Activated CD4-positive, alpha-beta T cell treated with anti-CD3 and anti-CD28 coated beads, Interleukin-2, amount 10 ng/mL, durations not matched to agents 24 days and 14 days (primary cell): ENCODE measurements around the gene EMX1. TPM values are rescaled to one million over a fixed set of nuclear protein-coding genes. Genes with fewer than 3 reads are reported as not detected.

Experiments used
- DNase-seq: peaks from one replicate; pipeline ENCODE4 v3.0.0; 2022
- H3K27ac Mint-ChIP-seq: one replicate; pipeline ENCODE4 v1.8.0; 2022; ENCODE audit warnings: mild to moderate bottlenecking, mixed read lengths
- H3K27me3 Mint-ChIP-seq: one replicate; pipeline ENCODE4 v1.8.0; 2022; ENCODE audit warnings: mixed read lengths
- H3K36me3 Mint-ChIP-seq: one replicate; pipeline ENCODE4 v1.8.0; 2022; ENCODE audit warnings: low read depth, mild to moderate bottlenecking, mixed read lengths
- H3K4me1 Mint-ChIP-seq: one replicate; pipeline ENCODE4 v1.8.0; 2021; ENCODE audit warnings: mixed read lengths
- H3K4me3 Mint-ChIP-seq: one replicate; pipeline ENCODE4 v1.8.0; 2022; ENCODE audit warnings: mild to moderate bottlenecking, moderate library complexity, mixed read lengths
- H3K9me3 Mint-ChIP-seq: one replicate; pipeline ENCODE4 v1.8.0; 2021; ENCODE audit warnings: mixed read lengths
- intact Hi-C: fragments of 100-400 bp; cut with micrococcal nuclease; formaldehyde crosslinking; loops from one replicate; pipeline ENCODE4 v1.15.1; 2023
- total RNA-seq: library from RNA; stranded (reverse); gene quantifications from 2 replicates; pipeline ENCODE4 v1.2.3, GENCODE V29; 2022

The EMX1 gene
- 0.09 TPM in 1 of 2 replicates, not detected in the other for total RNA-seq

GRCh38 chr2:72917138-72917876 is at the start of gene EMX1:
EMX1 (plus strand) TSS chr2:72917519; CDS start chr2:72917853, 334 bp downstream.
- Mint-ChIP-seq H3K4me1 (peaks cover 10% of the 10 kb centered on the region), H3K36me3 (no peaks in the 10 kb centered on the region), H3K9me3 (no peaks in the 10 kb centered on the region), H3K27ac (no peak within 1 kb of the TSS), H3K27me3 (peaks cover 71% of the 10 kb centered on the region), H3K4me3 (peak within 1 kb of the TSS; percentile 63)
- intact Hi-C loops = loop anchor here (5.0 kb wide), 1 partner anchor 55 kb away; no protein-coding TSS in a partner anchor
- DNase-seq = peak; percentile 72

GRCh38 chr2:72871060-72871459 is 46.3 kb upstream of the EMX1 start:
- Mint-ChIP-seq H3K27me3 (peaks cover 40% of the 10 kb centered on the region), H3K4me1 (no peaks in the 10 kb centered on the region), H3K4me3 (no peak overlapping the region), H3K27ac (no peak overlapping the region), H3K36me3 (no peaks in the 10 kb centered on the region), H3K9me3 (no peaks in the 10 kb centered on the region)
- no peak for DNase-seq
- intact Hi-C loops = no loop called here

- no peak overlapping the region for H3K4me3 Mint-ChIP-seq
- H3K9me3 Mint-ChIP-seq = no peaks in the 10 kb centered on the region
- no peak for DNase-seq
- intact Hi-C loops = no loop called here
- peaks cover 40% of the 10 kb centered on the region for H3K27me3 Mint-ChIP-seq
- H3K4me1 Mint-ChIP-seq = no peaks in the 10 kb centered on the region
- H3K36me3 Mint-ChIP-seq = no peaks in the 10 kb centered on the region
- no peak overlapping the region for H3K27ac Mint-ChIP-seq
These were observed 45.4 kb upstream of the EMX1 start for GRCh38 chr2:72871880-72872279.

- no peak overlapping the region for H3K27ac Mint-ChIP-seq
- peaks cover 4% of the 10 kb centered on the region for H3K4me1 Mint-ChIP-seq
- peak; percentile 77 for DNase-seq
- H3K4me3 Mint-ChIP-seq = no peak overlapping the region
- H3K27me3 Mint-ChIP-seq = peaks cover 40% of the 10 kb centered on the region
- intact Hi-C loops = no loop called here
- H3K9me3 Mint-ChIP-seq = no peaks in the 10 kb centered on the region
- no peaks in the 10 kb centered on the region for H3K36me3 Mint-ChIP-seq
These were observed 33.9 kb upstream of the EMX1 start for GRCh38 chr2:72883356-72883962.

- H3K36me3 Mint-ChIP-seq = no peaks in the 10 kb centered on the region
- H3K27me3 Mint-ChIP-seq = peaks cover 40% of the 10 kb centered on the region
- peak overlapping the region; percentile 67 for H3K4me3 Mint-ChIP-seq
- H3K4me1 Mint-ChIP-seq = peaks cover 4% of the 10 kb centered on the region
- no peak overlapping the region for H3K27ac Mint-ChIP-seq
- peak; percentile 49 for DNase-seq
- H3K9me3 Mint-ChIP-seq = no peaks in the 10 kb centered on the region
- intact Hi-C loops = loop anchor here (1.0 to 2.0 kb wide), 2 partner anchors 22 to 115 kb away; no protein-coding TSS in a partner anchor
These were observed 30.8 kb upstream of the EMX1 start for GRCh38 chr2:72886505-72887031.

GRCh38 chr2:72887032-72887739 is 30.1 kb upstream of the EMX1 start, which contains the start of gene SPR:
SPR (plus strand) TSS chr2:72887408; CDS start chr2:72887433, 25 bp downstream.
- no peaks in the 10 kb centered on the region for H3K36me3 Mint-ChIP-seq
- intact Hi-C loops = loop anchor here (1.0 to 2.0 kb wide), 2 partner anchors 22 to 116 kb away; no protein-coding TSS in a partner anchor
- no peak within 1 kb of the TSS for H3K27ac Mint-ChIP-seq
- H3K9me3 Mint-ChIP-seq = no peaks in the 10 kb centered on the region
- peak; percentile 90 for DNase-seq
- peak within 1 kb of the TSS; percentile 81 for H3K4me3 Mint-ChIP-seq
- peaks cover 4% of the 10 kb centered on the region for H3K4me1 Mint-ChIP-seq
- peaks cover 36% of the 10 kb centered on the region for H3K27me3 Mint-ChIP-seq

- intact Hi-C loops = loop anchor here (1.0 to 2.0 kb wide), 2 partner anchors 23 to 117 kb away; no protein-coding TSS in a partner anchor
- Mint-ChIP-seq H3K4me1 (peaks cover 4% of the 10 kb centered on the region), H3K9me3 (no peaks in the 10 kb centered on the region), H3K36me3 (no peaks in the 10 kb centered on the region), H3K4me3 (peak overlapping the region; percentile 81), H3K27ac (no peak overlapping the region), H3K27me3 (peaks cover 34% of the 10 kb centered on the region)
- DNase-seq = peak; percentile 85
These were observed 29.4 kb upstream of the EMX1 start for GRCh38 chr2:72887740-72888437.

- no peaks in the 10 kb centered on the region for H3K36me3 Mint-ChIP-seq
- H3K27me3 Mint-ChIP-seq = peaks cover 32% of the 10 kb centered on the region
- no peaks in the 10 kb centered on the region for H3K9me3 Mint-ChIP-seq
- intact Hi-C loops = no loop called here
- DNase-seq = no peak
- no peak overlapping the region for H3K27ac Mint-ChIP-seq
- H3K4me1 Mint-ChIP-seq = peaks cover 4% of the 10 kb centered on the region
- H3K4me3 Mint-ChIP-seq = peak overlapping the region; percentile 81
These were observed 28.7 kb upstream of the EMX1 start for GRCh38 chr2:72888438-72889202.

GRCh38 chr2:72889991-72890390 is 27.3 kb upstream of the EMX1 start:
- Mint-ChIP-seq H3K27me3 (peaks cover 28% of the 10 kb centered on the region), H3K4me3 (no peak overlapping the region), H3K27ac (no peak overlapping the region), H3K9me3 (no peaks in the 10 kb centered on the region), H3K36me3 (no peaks in the 10 kb centered on the region), H3K4me1 (peaks cover 4% of the 10 kb centered on the region)
- intact Hi-C loops = loop anchor here (5.0 kb wide), 1 partner anchor 272 kb away; no protein-coding TSS in a partner anchor
- DNase-seq = no peak

GRCh38 chr2:72891091-72891818 is 26.1 kb upstream of the EMX1 start:
- peak; percentile 52 for DNase-seq
- no peaks in the 10 kb centered on the region for H3K36me3 Mint-ChIP-seq
- H3K9me3 Mint-ChIP-seq = no peaks in the 10 kb centered on the region
- H3K27me3 Mint-ChIP-seq = peaks cover 24% of the 10 kb centered on the region
- H3K4me1 Mint-ChIP-seq = peaks cover 4% of the 10 kb centered on the region
- no peak overlapping the region for H3K4me3 Mint-ChIP-seq
- intact Hi-C loops = loop anchor here (5.0 kb wide), 1 partner anchor 271 kb away; no protein-coding TSS in a partner anchor
- H3K27ac Mint-ChIP-seq = no peak overlapping the region

GRCh38 chr2:72892506-72893173 is 24.7 kb upstream of the EMX1 start:
- no peaks in the 10 kb centered on the region for H3K36me3 Mint-ChIP-seq
- peaks cover 24% of the 10 kb centered on the region for H3K27me3 Mint-ChIP-seq
- intact Hi-C loops = loop anchor here (1.0 to 5.0 kb wide), 4 partner anchors 81 to 285 kb away; partner anchors contain the start of gene SFXN5
- H3K4me3 Mint-ChIP-seq = no peak overlapping the region
- H3K9me3 Mint-ChIP-seq = no peaks in the 10 kb centered on the region
- no peaks in the 10 kb centered on the region for H3K4me1 Mint-ChIP-seq
- peak; percentile 88 for DNase-seq
- no peak overlapping the region for H3K27ac Mint-ChIP-seq
